Ishikawa (cell line): ENCODE results near the gene GNAO1.

ENCODE experiments used
- CEBPB ChIP-seq: IDR thresholded peaks from 2 replicates; pipeline ENCODE4 v1.6.1; 2012
- CREB1 ChIP-seq: IDR thresholded peaks from 2 replicates; pipeline ENCODE4 v1.6.1; 2012; ENCODE audit warnings: low read depth
- EP300 ChIP-seq: IDR thresholded peaks from 2 replicates; pipeline ENCODE4 v1.6.1; 2012; ENCODE audit warnings: borderline replicate concordance
- FOXM1 ChIP-seq: IDR thresholded peaks from 2 replicates; pipeline ENCODE4 v1.6.1; 2012; ENCODE audit warnings: low read depth, borderline replicate concordance
- MAX ChIP-seq: IDR thresholded peaks from 2 replicates; pipeline ENCODE4 v1.6.1; 2012
- RAD21 ChIP-seq: IDR thresholded peaks from 2 replicates; pipeline ENCODE4 v1.6.1; 2012; ENCODE audit warnings: low read depth
- TAF1 ChIP-seq: IDR thresholded peaks from 2 replicates; pipeline ENCODE4 v1.6.1; 2012; ENCODE audit warnings: low read depth, mild to moderate bottlenecking
- TCF12 ChIP-seq: IDR thresholded peaks from 2 replicates; pipeline ENCODE4 v1.6.1; 2012; ENCODE audit warnings: low read depth
- TEAD4 ChIP-seq: IDR thresholded peaks from 2 replicates; pipeline ENCODE4 v1.6.1; 2012
- USF1 ChIP-seq: IDR thresholded peaks from 2 replicates; pipeline ENCODE4 v1.6.1; 2012
- YY1 ChIP-seq: IDR thresholded peaks from 2 replicates; pipeline ENCODE4 v1.6.1; 2012; ENCODE audit warnings: low read depth
- ZBTB7A ChIP-seq: IDR thresholded peaks from 2 replicates; pipeline ENCODE4 v1.6.1; 2012; ENCODE audit warnings: low read depth

GNAO1 gene

GRCh38 chr16:56400458-56400857 is 209.2 kb downstream of the GNAO1 start:
- TF ChIP-seq ZBTB7A (no peak), MAX (no peak), YY1 (no peak), TEAD4 (no peak), USF1 (no peak), TAF1 (no peak), FOXM1 (no peak), CEBPB (no peak), EP300 (no peak), TCF12 (no peak)

- no peak for TF ChIP-seq CEBPB
- peak; percentile 27; the same call in 1 of the 2 replicates for TF ChIP-seq RAD21
Observed at GRCh38 chr16:56401482-56401881, 210.2 kb downstream of the GNAO1 start.

- TF ChIP-seq FOXM1 (no peak), TCF12 (no peak), RAD21 (no peak), EP300 (no peak), TAF1 (no peak), CREB1 (no peak), MAX (no peak)
Observed at GRCh38 chr16:56405977-56406672, 214.8 kb downstream of the GNAO1 start.
